Hippocampal formation (tissue), 2 donors: Measurements from ENCODE around the gene TMEM259.

Experiments used
- DNase-seq, 2 donors: peaks; one replicate each; lab custom pipeline; 2025; lab: John Stamatoyannopoulos, UW

The TMEM259 gene

GRCh38 chr19:961866-962620 lies 58.9 kb downstream of the TMEM259 start:
- no peak for DNase-seq

DNA sequence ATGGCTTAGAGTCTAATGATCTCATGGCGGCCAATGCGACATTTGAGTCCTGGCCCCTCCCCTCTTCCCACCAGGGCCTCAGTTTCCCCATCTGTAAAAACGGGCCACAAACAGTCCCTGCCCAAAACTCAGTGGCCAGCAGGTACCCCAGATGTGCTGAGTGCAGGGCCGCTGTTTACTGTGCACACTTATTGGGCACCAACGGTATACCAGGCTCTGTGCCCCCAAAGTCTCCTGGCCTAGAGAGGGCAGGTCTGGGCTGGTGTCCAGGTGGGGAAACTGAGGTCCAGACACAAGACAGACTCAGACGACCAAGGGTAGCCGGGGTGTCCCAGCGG lies 60.4 kb downstream of the TMEM259 start:
- no peak for DNase-seq

DNA sequence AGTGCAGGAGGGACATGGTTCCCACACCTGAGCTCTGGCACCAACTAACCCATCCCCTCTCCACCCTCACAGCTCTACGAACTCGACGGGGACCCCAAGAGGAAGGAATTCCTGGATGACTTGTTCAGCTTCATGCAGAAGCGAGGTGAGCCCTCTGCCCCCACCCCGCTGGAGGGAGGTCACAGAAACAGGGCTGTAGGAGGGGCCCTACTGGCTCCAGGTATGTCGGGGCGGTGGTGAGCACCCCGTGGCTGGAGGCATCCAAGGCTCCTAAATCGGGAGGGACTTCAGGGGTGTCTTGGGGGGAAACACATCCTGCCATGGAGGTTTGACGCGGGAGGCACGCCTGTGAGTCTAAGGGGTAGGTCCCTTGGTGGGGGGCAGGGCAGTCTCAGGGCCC lies 60.9 kb downstream of the TMEM259 start:
- no peak for DNase-seq
